ENCODE results near the gene CCNK. TPM values are rescaled to one million over a fixed set of nuclear protein-coding genes. Genes with fewer than 3 reads are reported as not detected.
A peak's percentile ranks its signal among the peaks of the same experiment; 100 is the strongest.

The CCNK gene
- total RNA-seq, 1 donor from 2014 or later, result 64.8 TPM

DNA sequence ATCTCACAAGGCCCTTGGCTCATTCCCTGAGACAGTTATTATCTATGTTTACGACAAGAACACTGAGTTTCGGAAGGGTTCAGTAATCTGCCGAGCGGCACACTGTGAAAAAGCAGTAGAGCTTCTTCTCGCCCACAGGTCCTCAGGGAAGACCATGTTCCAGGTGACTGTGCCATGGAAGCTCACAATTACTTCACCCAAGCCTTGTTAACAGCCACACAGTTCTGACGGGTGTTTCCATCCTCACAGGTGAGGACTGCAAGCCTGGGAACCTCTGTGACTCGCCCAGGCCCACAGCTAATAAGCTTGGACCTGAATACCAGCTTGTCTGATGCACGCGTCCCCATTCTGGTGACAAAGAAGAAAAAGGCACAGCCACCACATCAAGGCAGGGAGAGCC is 15.9 kb upstream of the CCNK start:
- Mint-ChIP-seq H3K4me3 (ENCODE audit: low read depth) (no peak overlapping the region), H3K27me3 (no peaks in the 10 kb centered on the region), H3K36me3 (ENCODE audit: insufficient read depth) (peaks cover 7% of the 10 kb centered on the region), H3K4me1 (ENCODE audit: low read depth) (peaks cover 1% of the 10 kb centered on the region), H3K9me3 (ENCODE audit: low read depth) (no peaks in the 10 kb centered on the region), H3K27ac (no peak overlapping the region)
- DNase-seq (ENCODE audit: low spot score, unreplicated experiment), result no peak
- TF ChIP-seq, protein P1, sequence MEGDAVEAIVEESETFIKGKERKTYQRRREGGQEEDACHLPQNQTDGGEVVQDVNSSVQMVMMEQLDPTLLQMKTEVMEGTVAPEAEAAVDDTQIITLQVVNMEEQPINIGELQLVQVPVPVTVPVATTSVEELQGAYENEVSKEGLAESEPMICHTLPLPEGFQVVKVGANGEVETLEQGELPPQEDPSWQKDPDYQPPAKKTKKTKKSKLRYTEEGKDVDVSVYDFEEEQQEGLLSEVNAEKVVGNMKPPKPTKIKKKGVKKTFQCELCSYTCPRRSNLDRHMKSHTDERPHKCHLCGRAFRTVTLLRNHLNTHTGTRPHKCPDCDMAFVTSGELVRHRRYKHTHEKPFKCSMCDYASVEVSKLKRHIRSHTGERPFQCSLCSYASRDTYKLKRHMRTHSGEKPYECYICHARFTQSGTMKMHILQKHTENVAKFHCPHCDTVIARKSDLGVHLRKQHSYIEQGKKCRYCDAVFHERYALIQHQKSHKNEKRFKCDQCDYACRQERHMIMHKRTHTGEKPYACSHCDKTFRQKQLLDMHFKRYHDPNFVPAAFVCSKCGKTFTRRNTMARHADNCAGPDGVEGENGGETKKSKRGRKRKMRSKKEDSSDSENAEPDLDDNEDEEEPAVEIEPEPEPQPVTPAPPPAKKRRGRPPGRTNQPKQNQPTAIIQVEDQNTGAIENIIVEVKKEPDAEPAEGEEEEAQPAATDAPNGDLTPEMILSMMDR (IDR thresholded peaks at IDR 0.05; ENCODE audit: unreplicated experiment), result no peak

DNA sequence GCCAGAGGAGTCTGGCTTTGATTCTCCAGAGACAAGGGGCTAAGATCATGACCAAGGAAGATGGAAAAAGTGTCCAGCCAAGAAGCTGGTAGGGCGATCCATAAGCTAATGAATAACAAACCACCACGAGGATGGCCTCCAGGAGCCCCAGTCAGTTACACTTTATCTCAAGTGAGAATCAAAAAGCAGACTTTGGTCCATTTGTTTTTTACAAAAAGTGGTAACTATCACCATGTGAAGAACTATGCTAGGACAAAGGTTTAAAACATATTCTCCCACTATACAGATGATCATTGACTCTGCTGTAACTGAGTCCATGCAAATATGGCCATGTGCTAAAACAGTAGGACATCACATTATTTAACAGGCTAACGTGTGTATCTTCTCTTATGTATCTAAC is 14.5 kb upstream of the CCNK start:
- peaks cover 1% of the 10 kb centered on the region for H3K4me1 Mint-ChIP-seq (ENCODE audit: low read depth)
- H3K36me3 Mint-ChIP-seq (ENCODE audit: insufficient read depth), result peaks cover 4% of the 10 kb centered on the region
- no peaks in the 10 kb centered on the region for H3K9me3 Mint-ChIP-seq (ENCODE audit: low read depth)
- no peak overlapping the region for H3K27ac Mint-ChIP-seq
- DNase-seq (ENCODE audit: low spot score, unreplicated experiment), result no peak
- H3K4me3 Mint-ChIP-seq (ENCODE audit: low read depth), result no peak overlapping the region
- TF ChIP-seq, protein P1 (IDR thresholded peaks at IDR 0.05; ENCODE audit: unreplicated experiment), result no peak
- no peaks in the 10 kb centered on the region for H3K27me3 Mint-ChIP-seq

DNA sequence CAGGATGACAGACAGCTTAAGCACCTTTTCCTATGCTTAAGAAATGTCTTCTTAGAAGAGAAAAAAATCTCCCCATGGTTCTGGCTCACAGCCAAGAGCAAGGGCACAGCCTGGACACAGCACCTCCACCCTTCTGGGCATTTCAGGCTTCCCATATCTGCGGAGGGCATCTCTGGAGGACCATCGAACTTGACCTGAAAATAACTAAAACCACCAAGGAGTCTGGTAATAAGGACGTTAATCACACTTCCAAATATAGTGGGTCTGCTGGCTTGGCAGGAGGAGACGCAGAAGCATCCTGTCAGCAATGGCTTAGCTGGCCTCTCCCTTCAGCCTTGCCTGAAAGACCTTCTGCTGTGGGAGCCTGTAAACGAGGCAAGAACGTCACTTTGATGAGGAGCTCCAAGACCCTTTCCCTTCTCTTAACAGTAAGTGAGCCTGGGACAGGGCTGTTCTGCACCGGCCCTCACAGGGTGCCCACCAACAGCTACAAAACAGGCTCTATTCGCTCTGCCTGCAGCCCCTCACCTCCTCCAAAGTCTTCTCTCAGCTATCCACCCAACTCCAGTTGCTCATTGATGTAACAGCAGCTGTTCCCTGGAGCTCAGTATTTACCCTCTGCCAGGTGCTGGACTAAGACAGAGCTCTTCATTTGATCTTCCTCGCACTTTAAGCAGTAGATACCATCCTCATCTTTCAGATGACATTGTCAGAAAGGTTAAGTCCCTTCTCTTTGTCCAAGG is 13.7 kb upstream of the CCNK start:
- Mint-ChIP-seq H3K9me3 (ENCODE audit: low read depth) (no peaks in the 10 kb centered on the region), H3K27me3 (no peaks in the 10 kb centered on the region), H3K4me1 (ENCODE audit: low read depth) (peaks cover 1% of the 10 kb centered on the region), H3K36me3 (ENCODE audit: insufficient read depth) (no peaks in the 10 kb centered on the region), H3K4me3 (ENCODE audit: low read depth) (no peak overlapping the region), H3K27ac (peak overlapping the region; percentile 77)
- TF ChIP-seq, protein P1 (IDR thresholded peaks at IDR 0.05; ENCODE audit: unreplicated experiment), result no peak
- DNase-seq (ENCODE audit: low spot score, unreplicated experiment), result no peak

DNA sequence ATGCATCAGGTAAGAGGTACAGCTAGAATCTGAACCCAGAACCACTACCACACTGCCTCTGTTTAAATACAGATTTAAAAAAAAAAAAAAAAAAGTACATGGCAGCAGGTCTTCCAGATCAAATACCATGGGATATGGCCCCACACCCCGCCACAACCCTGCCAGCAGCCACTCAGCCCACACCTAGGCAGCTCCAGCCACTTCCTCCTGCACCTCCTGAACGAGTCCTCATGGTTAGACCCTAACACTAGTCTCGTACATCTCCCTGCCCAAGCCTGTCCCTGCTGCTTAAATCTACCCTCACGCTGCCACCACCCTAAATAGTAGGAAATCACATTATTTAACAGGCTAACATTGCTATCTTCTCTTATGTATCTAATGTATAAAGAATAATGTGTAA is 13.1 kb upstream of the CCNK start:
- no peaks in the 10 kb centered on the region for H3K27me3 Mint-ChIP-seq
- no peak for DNase-seq (ENCODE audit: low spot score, unreplicated experiment)
- H3K4me1 Mint-ChIP-seq (ENCODE audit: low read depth), result peaks cover 1% of the 10 kb centered on the region
- TF ChIP-seq, protein P1 (IDR thresholded peaks at IDR 0.05; ENCODE audit: unreplicated experiment), result no peak
- no peak overlapping the region for H3K4me3 Mint-ChIP-seq (ENCODE audit: low read depth)
- no peaks in the 10 kb centered on the region for H3K9me3 Mint-ChIP-seq (ENCODE audit: low read depth)
- no peak overlapping the region for H3K27ac Mint-ChIP-seq
- no peaks in the 10 kb centered on the region for H3K36me3 Mint-ChIP-seq (ENCODE audit: insufficient read depth)

DNA sequence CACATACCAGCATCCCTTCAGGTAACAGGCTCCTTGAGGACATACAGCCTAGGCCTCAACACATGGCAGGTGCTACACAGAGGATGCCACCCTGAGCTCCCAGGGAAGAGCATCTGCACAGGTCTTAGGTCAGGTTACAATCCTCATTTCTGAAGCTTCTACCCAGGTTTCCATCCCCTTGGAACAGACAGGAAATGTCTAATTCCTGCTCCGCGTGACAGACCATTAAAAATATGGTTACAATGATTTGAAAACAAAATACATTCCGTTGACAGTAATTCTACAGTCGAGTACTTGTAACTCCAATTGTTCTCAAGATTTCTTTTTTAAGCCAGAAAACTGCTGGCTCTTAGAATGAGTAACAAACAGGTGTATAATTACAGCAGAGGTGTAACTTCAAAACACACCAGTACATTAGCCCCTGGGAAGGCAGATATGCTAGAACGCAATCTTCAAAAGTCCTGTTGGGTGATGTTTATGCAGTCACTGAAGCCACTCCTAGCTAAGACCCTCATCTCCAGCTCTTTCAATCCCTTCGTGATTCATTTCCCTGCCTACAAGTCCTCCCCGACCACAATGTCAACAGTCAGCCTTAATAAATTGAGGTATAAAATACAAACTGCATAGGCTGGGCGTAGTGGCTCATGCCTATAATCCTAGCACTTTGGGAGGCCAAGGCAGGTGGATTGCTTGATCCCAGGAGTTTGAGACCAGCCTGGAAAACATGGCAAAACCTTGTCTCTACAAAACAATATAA is 12.2 kb upstream of the CCNK start:
- Mint-ChIP-seq H3K4me1 (ENCODE audit: low read depth) (peaks cover 1% of the 10 kb centered on the region), H3K36me3 (ENCODE audit: insufficient read depth) (no peaks in the 10 kb centered on the region), H3K4me3 (ENCODE audit: low read depth) (no peak overlapping the region), H3K27ac (no peak overlapping the region), H3K9me3 (ENCODE audit: low read depth) (no peaks in the 10 kb centered on the region), H3K27me3 (no peaks in the 10 kb centered on the region)
- no peak for DNase-seq (ENCODE audit: low spot score, unreplicated experiment)
- TF ChIP-seq, protein P1 (IDR thresholded peaks at IDR 0.05; ENCODE audit: unreplicated experiment), result no peak

All from progenitor cell of endocrine pancreas (in vitro differentiated cells).